ENCODE measurements around the gene LSM10. TPM values are rescaled to one million over a fixed set of nuclear protein-coding genes. Genes with fewer than 3 reads are reported as not detected.
A peak's percentile ranks its signal among the peaks of the same experiment; 100 is the strongest.

LSM10 gene
- total and polyA plus RNA-seq, 2 donors from 2014 or later = 29.5 to 91.6 TPM

DNA sequence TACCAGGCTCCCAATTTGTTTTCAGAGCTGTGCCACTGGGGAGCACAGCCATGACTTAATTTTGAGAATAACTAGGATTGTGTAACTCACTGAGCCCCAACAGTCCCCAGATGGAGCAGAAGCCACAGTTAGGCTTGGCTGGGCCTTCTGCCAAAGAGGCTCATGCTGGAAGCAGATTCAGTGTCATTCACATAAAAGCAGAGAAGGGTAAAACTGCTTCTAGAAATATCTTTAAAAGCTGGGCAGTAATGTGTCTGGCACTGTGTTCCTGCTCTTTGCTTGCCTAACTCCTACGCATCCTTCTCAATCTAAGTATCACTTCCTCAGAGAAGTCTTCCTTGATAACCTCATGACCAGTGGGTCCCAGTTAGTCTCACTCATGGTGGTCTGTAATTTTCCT lies 32.3 kb downstream of the LSM10 start:
- no peak for DNase-seq
- Histone ChIP-seq H3K4me3 (ENCODE audit: low read length in 3 of 3) (no peak overlapping the region), H3K9ac (ENCODE audit: low read length in 3 of 3) (no peak overlapping the region), H3K27me3 (ENCODE audit: control insufficient read depth, insufficient read depth, low read length) (no peaks in the 10 kb centered on the region), H3K27ac (ENCODE audit: low read depth in 2 of 2, low read length in 2 of 2) (no peak overlapping the region), H3K9me3 (ENCODE audit: control insufficient read depth in 2 of 3, insufficient read depth in 1 of 3, low read length in 3 of 3) (no peaks in the 10 kb centered on the region), H3K36me3 (ENCODE audit: control insufficient read depth in 2 of 3, insufficient read depth in 3 of 3, low read length in 3 of 3) (peaks cover 0 to 14% (median 10%) of the 10 kb centered on the region in 3 donors), H3K4me1 (ENCODE audit: control insufficient read depth in 2 of 3, insufficient read depth in 2 of 3, low read depth in 1 of 3, low read length in 3 of 3) (peaks cover 0 to 17% (median 6%) of the 10 kb centered on the region in 3 donors)
- TF ChIP-seq, protein P1, sequence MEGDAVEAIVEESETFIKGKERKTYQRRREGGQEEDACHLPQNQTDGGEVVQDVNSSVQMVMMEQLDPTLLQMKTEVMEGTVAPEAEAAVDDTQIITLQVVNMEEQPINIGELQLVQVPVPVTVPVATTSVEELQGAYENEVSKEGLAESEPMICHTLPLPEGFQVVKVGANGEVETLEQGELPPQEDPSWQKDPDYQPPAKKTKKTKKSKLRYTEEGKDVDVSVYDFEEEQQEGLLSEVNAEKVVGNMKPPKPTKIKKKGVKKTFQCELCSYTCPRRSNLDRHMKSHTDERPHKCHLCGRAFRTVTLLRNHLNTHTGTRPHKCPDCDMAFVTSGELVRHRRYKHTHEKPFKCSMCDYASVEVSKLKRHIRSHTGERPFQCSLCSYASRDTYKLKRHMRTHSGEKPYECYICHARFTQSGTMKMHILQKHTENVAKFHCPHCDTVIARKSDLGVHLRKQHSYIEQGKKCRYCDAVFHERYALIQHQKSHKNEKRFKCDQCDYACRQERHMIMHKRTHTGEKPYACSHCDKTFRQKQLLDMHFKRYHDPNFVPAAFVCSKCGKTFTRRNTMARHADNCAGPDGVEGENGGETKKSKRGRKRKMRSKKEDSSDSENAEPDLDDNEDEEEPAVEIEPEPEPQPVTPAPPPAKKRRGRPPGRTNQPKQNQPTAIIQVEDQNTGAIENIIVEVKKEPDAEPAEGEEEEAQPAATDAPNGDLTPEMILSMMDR (IDR thresholded peaks at IDR 0.05; ENCODE audit: borderline replicate concordance, extremely low read depth, insufficient read depth) = no peak
- no peak for FAIRE-seq
- intact Hi-C loops (cut with DNase I) = no loop called here

DNA sequence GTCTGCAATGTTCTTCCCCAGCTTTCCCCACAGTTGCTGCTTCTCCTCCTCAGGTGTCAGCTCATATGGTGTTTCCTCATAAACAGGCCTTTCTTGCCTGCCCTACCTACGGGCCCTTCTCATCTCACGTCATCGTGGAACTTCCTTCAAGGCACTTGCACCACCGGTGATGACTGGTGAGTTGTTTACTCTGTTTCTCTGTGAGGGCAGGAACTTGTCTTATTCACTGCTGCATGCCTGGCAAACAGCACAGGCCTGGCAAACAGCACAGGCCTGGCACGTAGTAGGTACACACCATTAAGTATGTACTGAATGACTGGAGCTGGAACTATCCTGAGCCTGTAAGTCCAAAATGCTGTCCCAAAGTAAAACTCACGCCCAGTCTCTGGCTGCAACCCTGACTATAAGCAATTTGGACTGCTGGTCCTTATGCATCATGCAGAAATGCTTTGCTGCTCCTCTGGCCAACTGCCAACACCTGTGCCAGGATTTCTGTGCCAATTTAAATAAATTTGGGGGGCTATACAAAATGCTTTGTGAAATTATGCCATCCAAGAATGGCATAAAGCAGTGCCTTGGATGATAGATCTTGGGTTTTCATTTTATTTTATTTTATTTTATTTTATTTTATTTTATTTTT lies 37.7 kb downstream of the LSM10 start:
- TF ChIP-seq, protein P1 (IDR thresholded peaks at IDR 0.05; ENCODE audit: borderline replicate concordance, extremely low read depth, insufficient read depth) = no peak
- Histone ChIP-seq H3K27me3 (ENCODE audit: control insufficient read depth, insufficient read depth, low read length) (no peaks in the 10 kb centered on the region), H3K4me3 (ENCODE audit: low read length in 3 of 3) (no peak overlapping the region), H3K36me3 (ENCODE audit: control insufficient read depth in 2 of 3, insufficient read depth in 3 of 3, low read length in 3 of 3) (peaks cover 0 to 36% (median 19%) of the 10 kb centered on the region in 3 donors), H3K9me3 (ENCODE audit: control insufficient read depth in 2 of 3, insufficient read depth in 1 of 3, low read length in 3 of 3) (no peaks in the 10 kb centered on the region), H3K27ac (ENCODE audit: low read depth in 2 of 2, low read length in 2 of 2) (no peak overlapping the region), H3K4me1 (ENCODE audit: control insufficient read depth in 2 of 3, insufficient read depth in 2 of 3, low read depth in 1 of 3, low read length in 3 of 3) (peaks cover 0 to 2% (median 0%) of the 10 kb centered on the region in 3 donors), H3K9ac (ENCODE audit: low read length in 3 of 3) (no peak overlapping the region)
- intact Hi-C loops (cut with DNase I) = no loop called here
- no peak for DNase-seq
- FAIRE-seq = no peak

DNA sequence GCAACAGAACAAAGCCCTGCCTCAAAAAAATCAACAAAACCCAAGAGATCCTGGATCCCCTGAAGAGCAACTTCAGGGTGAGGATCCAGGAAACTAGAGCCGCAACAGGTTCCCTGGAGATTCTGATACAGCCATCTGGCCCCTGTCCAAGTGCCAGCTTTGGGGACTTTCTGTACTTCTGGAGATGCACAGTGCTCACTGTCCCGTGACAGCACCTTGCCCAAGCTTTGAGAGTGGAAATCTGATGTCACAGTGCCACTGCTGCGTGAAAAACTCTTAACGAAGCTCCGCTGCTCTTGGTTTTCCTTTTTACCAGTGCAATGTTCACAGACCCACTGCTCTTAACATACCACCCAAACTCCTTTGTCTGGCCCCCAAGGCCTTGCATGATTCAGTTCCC lies 38.3 kb downstream of the LSM10 start:
- peak in 1 of 5 donors; percentile 42 for DNase-seq
- Histone ChIP-seq H3K4me1 (ENCODE audit: control insufficient read depth in 2 of 3, insufficient read depth in 2 of 3, low read depth in 1 of 3, low read length in 3 of 3) (peaks cover 0 to 2% (median 0%) of the 10 kb centered on the region in 3 donors), H3K9ac (ENCODE audit: low read length in 3 of 3) (no peak overlapping the region), H3K4me3 (ENCODE audit: low read length in 3 of 3) (no peak overlapping the region), H3K9me3 (ENCODE audit: control insufficient read depth in 2 of 3, insufficient read depth in 1 of 3, low read length in 3 of 3) (no peaks in the 10 kb centered on the region), H3K27ac (ENCODE audit: low read depth in 2 of 2, low read length in 2 of 2) (no peak overlapping the region), H3K27me3 (ENCODE audit: control insufficient read depth, insufficient read depth, low read length) (no peaks in the 10 kb centered on the region), H3K36me3 (ENCODE audit: control insufficient read depth in 2 of 3, insufficient read depth in 3 of 3, low read length in 3 of 3) (peaks cover 0 to 43% (median 25%) of the 10 kb centered on the region in 3 donors)
- TF ChIP-seq, protein P1 (IDR thresholded peaks at IDR 0.05; ENCODE audit: borderline replicate concordance, extremely low read depth, insufficient read depth) = no peak
- no peak for FAIRE-seq
- intact Hi-C loops (cut with DNase I) = no loop called here
